HCT116 (cell line): ENCODE measurements around the gene C1orf50. TPM values are rescaled to one million over a fixed set of nuclear protein-coding genes. Genes with fewer than 3 reads are reported as not detected.

ENCODE experiments used
- ATAC-seq: fragments of 200-7000 bp; cut with Tn5 transposase; 2 replicates; pipeline ENCODE4 v1.9.1; 2020; ENCODE audit warnings: mild to moderate bottlenecking, moderate library complexity
- BruUV-seq: library from RNA; stranded (reverse); fragments of 400-500 nt; replicated peaks from 2 replicates; lab custom pipeline; 2021; lab: Mats Ljungman, UMichigan
- CTCF ChIA-PET: fragments of 300-600 bp; sonication (Branson Sonifier 250); formaldehyde crosslinking; loops from one replicate; lab custom pipeline; 2021; ENCODE audit warnings: antibody characterized with exemption; lab: Charles Lee
- POLR2A ChIA-PET: fragments of 300-600, 350-600 bp; sonication (Branson Sonifier 250); formaldehyde crosslinking; loops from one replicate; lab custom pipeline; 2021; ENCODE audit warnings: antibody characterized with exemption; lab: Charles Lee
- RAD21 ChIA-PET, 2 experiments: fragments of 300-600 bp; sonication (Branson Sonifier 250); formaldehyde crosslinking; loops; one replicate each; lab custom pipeline; 2023; ENCODE audit warnings: low total read pairs in 2 of 2; ENCODE audit not compliant: uncharacterized antibody in 2 of 2, unreplicated experiment in 2 of 2, low non-redundant PET in 1 of 2; lab: Charles Lee
- DNase-seq: peaks from one replicate; pipeline ENCODE4 v3.0.0-alpha.2; 2010; ENCODE audit warnings: low read depth, low spot score
- H2AFZ ChIP-seq: fragments of 200-600 bp; shearing (Covaris generic), sonication (generic); 2 replicates; pipeline ENCODE4 v1.6.1; 2017; ENCODE audit warnings: low read depth, mixed run types, mixed read lengths, antibody characterized with exemption, low read length; ENCODE audit not compliant: poor library complexity, severe bottlenecking
- H3K27ac ChIP-seq: 2 replicates; pipeline ENCODE4 v1.5.1; 2012; ENCODE audit warnings: low read depth, low read length
- H3K27me3 ChIP-seq: fragments of 200-600 bp; sonication (generic); 2 replicates; pipeline ENCODE4 v1.6.1; 2016; ENCODE audit warnings: mixed run types, low read length, mixed read lengths; ENCODE audit not compliant: insufficient read depth
- H3K36me3 ChIP-seq, 2 experiments: fragments of 200-500 bp in 1 of 2; fragments of 200-600 bp in 1 of 2; sonication (Bioruptor generic) in 1 of 2; sonication (generic) in 1 of 2; 2 replicates each; pipeline versions ENCODE4 v1.5.1 to v1.6.1; 2014 to 2016; ENCODE audit warnings: low read length in 2 of 2, inconsistent platforms in 1 of 2, mixed read lengths in 1 of 2, mixed run types in 1 of 2; ENCODE audit not compliant: insufficient read depth in 2 of 2, control insufficient read depth in 1 of 2
- H3K4me1 ChIP-seq, 2 experiments: fragments of 200-600 bp in 1 of 2; sonication (generic) in 1 of 2; 2 replicates each; pipeline versions ENCODE4 v1.5.1 to v1.6.1; 2012 to 2017; ENCODE audit warnings: low read length in 2 of 2, inconsistent platforms in 1 of 2, mild to moderate bottlenecking in 1 of 2, mixed read lengths in 1 of 2, mixed run types in 1 of 2, moderate library complexity in 1 of 2; ENCODE audit not compliant: insufficient read depth in 2 of 2, control insufficient read depth in 1 of 2
- H3K4me2 ChIP-seq: fragments of 200-600 bp; sonication (generic); 2 replicates; pipeline ENCODE4 v1.6.1; 2017; ENCODE audit warnings: mixed run types, low read length, mixed read lengths
- H3K4me3 ChIP-seq, 2 experiments: fragments of 200-600 bp in 1 of 2; sonication (generic) in 1 of 2; replicated peaks in 1 of 2; 2 replicates each; pipeline ENCODE4 v1.5.1; 2011 to 2016; ENCODE audit warnings: low read length in 2 of 2, control low read depth in 1 of 2, low read depth in 1 of 2, mild to moderate bottlenecking in 1 of 2, mixed read lengths in 1 of 2, mixed run types in 1 of 2
- H3K79me2 ChIP-seq: fragments of 200-600 bp; sonication (generic); 2 replicates; pipeline ENCODE4 v1.6.1; 2017; ENCODE audit warnings: mild to moderate bottlenecking, mixed run types, low read length, moderate library complexity, mixed read lengths; ENCODE audit not compliant: insufficient read depth
- H3K9ac ChIP-seq: fragments of 200-600 bp; sonication (generic); 2 replicates; pipeline ENCODE4 v1.6.1; 2016; ENCODE audit warnings: low read length, mixed read lengths
- H3K9me2 ChIP-seq: fragments of 200-600 bp; sonication (generic), shearing (Covaris generic); 2 replicates; pipeline ENCODE4 v1.6.1; 2017; ENCODE audit warnings: mixed run types, mild to moderate bottlenecking, moderate library complexity; ENCODE audit not compliant: insufficient read depth
- H3K9me3 ChIP-seq, 2 experiments: fragments of 200-500 bp in 1 of 2; fragments of 200-600 bp in 1 of 2; sonication (Bioruptor generic) in 1 of 2; sonication (generic) in 1 of 2; 2 replicates each; pipeline ENCODE4 v1.6.1; 2014 to 2017; ENCODE audit warnings: low read length in 2 of 2, mixed read lengths in 2 of 2, inconsistent platforms in 1 of 2, low read depth in 1 of 2, mild to moderate bottlenecking in 1 of 2, mixed run types in 1 of 2, moderate library complexity in 1 of 2; ENCODE audit not compliant: control insufficient read depth in 1 of 2, insufficient read depth in 1 of 2
- H4K20me1 ChIP-seq: fragments of 200-600 bp; sonication (generic), shearing (Covaris generic); 2 replicates; pipeline ENCODE4 v1.6.1; 2017; ENCODE audit warnings: mixed run types, mild to moderate bottlenecking, moderate library complexity; ENCODE audit not compliant: insufficient read depth
- ATF3 ChIP-seq: IDR thresholded peaks from 2 replicates; pipeline ENCODE4 v1.6.1; 2012
- CBX3 ChIP-seq: IDR thresholded peaks from 2 replicates; pipeline ENCODE4 v1.6.1; 2012; ENCODE audit warnings: low read depth
- CTCF ChIP-seq, 3 experiments: fragments of 200-600 bp in 1 of 3; sonication (generic) in 1 of 3; IDR thresholded peaks in 2 of 3; conservative IDR thresholded peaks in 1 of 3; 2 replicates each; pipeline ENCODE4 v1.5.1; 2012 to 2017; ENCODE audit warnings: low read depth in 2 of 3, low read length in 2 of 3, antibody characterized with exemption in 1 of 3, borderline replicate concordance in 1 of 3, control low read depth in 1 of 3, mild to moderate bottlenecking in 1 of 3, mixed read lengths in 1 of 3, mixed run types in 1 of 3, moderate library complexity in 1 of 3; ENCODE audit not compliant: insufficient read depth in 1 of 3
- EGR1 ChIP-seq: IDR thresholded peaks from 2 replicates; pipeline ENCODE4 v1.6.1; 2012; ENCODE audit warnings: low read depth
- ELF1 ChIP-seq: IDR thresholded peaks from 2 replicates; pipeline ENCODE4 v1.6.1; 2012; ENCODE audit warnings: low read depth, borderline replicate concordance
- EZH2phosphoT487 ChIP-seq: fragments of 200-600 bp; IDR thresholded peaks from 2 replicates; pipeline ENCODE4 v1.6.1; 2018; ENCODE audit warnings: antibody characterized with exemption, borderline replicate concordance
- FOSL1 ChIP-seq: IDR thresholded peaks from 2 replicates; pipeline ENCODE4 v1.6.1; 2012; ENCODE audit warnings: low read depth
- JUND ChIP-seq: IDR thresholded peaks from 2 replicates; pipeline ENCODE4 v1.6.1; 2012
- MAX ChIP-seq: IDR thresholded peaks from 2 replicates; pipeline ENCODE4 v1.6.1; 2012
- POLR2A ChIP-seq: IDR thresholded peaks from 2 replicates; pipeline ENCODE4 v1.7.0; 2011; ENCODE audit warnings: borderline replicate concordance; ENCODE audit not compliant: insufficient read depth, insufficient read length; ENCODE audit errors: extremely low read depth
- POLR2AphosphoS5 ChIP-seq: IDR thresholded peaks from 2 replicates; pipeline ENCODE4 v1.6.1; 2011; ENCODE audit warnings: mild to moderate bottlenecking, low read depth, low read length, moderate library complexity
- SIN3A ChIP-seq: IDR thresholded peaks from 2 replicates; pipeline ENCODE4 v1.6.1; 2012; ENCODE audit warnings: low read depth
- YY1 ChIP-seq: IDR thresholded peaks from 2 replicates; pipeline ENCODE4 v1.6.1; 2011; ENCODE audit warnings: low read length, low read depth, moderate library complexity, mild to moderate bottlenecking; ENCODE audit not compliant: insufficient replicate concordance; ENCODE audit errors: extremely low read depth
- intact Hi-C: fragments of 100-400 bp; cut with micrococcal nuclease; formaldehyde crosslinking; loops from 2 replicates; pipeline ENCODE4 v1.10.0; 2022
- total RNA-seq: library from RNA; stranded (reverse); gene quantifications from one replicate; pipeline ENCODE4 v1.2.1, GENCODE V29; 2021; ENCODE audit not compliant: unreplicated experiment

C1orf50 gene
- total RNA-seq, 1 experiment from 2014 or later, result 5.8 TPM

- Histone ChIP-seq H3K9ac (no peak overlapping the region), H3K4me2 (peak overlapping the region; percentile 97), H3K4me1 (peaks cover 16 to 33% of the 10 kb centered on the region in 2 experiments), H3K79me2 (0 out of 2 replicates have a peak, but pooled peaks cover 3% of the 10 kb centered on the region), H2AFZ (no peak overlapping the region), H3K36me3 (no peaks in the 10 kb centered on the region), H3K9me3 (no peaks in the 10 kb centered on the region), H4K20me1 (no peaks in the 10 kb centered on the region), H3K27me3 (no peaks in the 10 kb centered on the region), H3K27ac (no peak overlapping the region), H3K9me2 (no peaks in the 10 kb centered on the region), H3K4me3 (no peak overlapping the region)
- TSS peak; percentile 65 for BruUV-seq
- CTCF ChIA-PET, result interaction anchor here (0.5 to 1.4 kb wide), 2 partner anchors 28 to 256 kb away, joined by 3 read pairs; partner anchors contain the start of gene ZNF691
- POLR2A ChIA-PET, result interaction anchor here (1.0 to 3.3 kb wide), 3 partner anchors 10 to 29 kb away, joined by 3 to 14 read pairs (median 5); partner anchors contain the start of gene ZNF691
- RAD21 ChIA-PET, result no interaction called here
- no peak for DNase-seq
- no peak for ATAC-seq
- TF ChIP-seq ELF1 (no peak), MAX (no peak), CTCF (IDR thresholded peaks at IDR 0.05 in 2 of 3, conservative IDR thresholded peaks at IDR 0.05 in 1 of 3; ENCODE audit: borderline replicate concordance in 1 of 3, insufficient read depth in 1 of 3, low read depth in 2 of 3, low read length in 2 of 3) (no peak), EGR1 (no peak), ATF3 (no peak), SIN3A (no peak), YY1 (no peak), FOSL1 (no peak), CBX3 (no peak), POLR2A (no peak), JUND (no peak), EZH2phosphoT487 (no peak), POLR2AphosphoS5 (no peak)
- intact Hi-C loops, result no loop called here
These were observed 50.9 kb downstream of the C1orf50 start for GRCh38 chr1:42817976-42818375.
